Left cardiac atrium (tissue), 4 donors: Measurements from ENCODE around the gene FGD3. TPM values are rescaled to one million over a fixed set of nuclear protein-coding genes. Genes with fewer than 3 reads are reported as not detected.

Source experiments
- ATAC-seq, 2 donors: fragments of 200-7000 bp; cut with Tn5 transposase; one replicate each; pipeline ENCODE4 v1.9.1; 2020; ENCODE audit warnings: mild to moderate bottlenecking in 2 of 2, moderate library complexity in 2 of 2
- DNase-seq: peaks from one replicate; pipeline ENCODE4 v3.0.0-alpha.2; 2020
- intact Hi-C, 2 donors: fragments of 100-400 bp; cut with DNase I; formaldehyde crosslinking; loops; one replicate each; pipeline versions ENCODE4 v1.14.1 to v1.15.1; 2022 to 2023
- total RNA-seq, 2 donors: library from RNA; stranded (reverse); fragmentation: NEBNext Ultra II Directional; extraction: Animal tissue kit (Norgen Biotek cat#: 25700); gene quantifications; one replicate each; pipeline ENCODE4 v1.2.1, GENCODE V29; 2021
- donor health status: DM: no; HTN: yes; CAD: no.
- donor health status: DM: no; HTN: yes; CAD: no; lungs with severe emphysema.
- donor health status: DM: yes; HTN: yes; CAD: no.
- donor health status: Dilated cardiomyopathy.

Gene FGD3
- total RNA-seq, 2 donors from 2014 or later = 2.7 to 5.2 TPM

DNA sequence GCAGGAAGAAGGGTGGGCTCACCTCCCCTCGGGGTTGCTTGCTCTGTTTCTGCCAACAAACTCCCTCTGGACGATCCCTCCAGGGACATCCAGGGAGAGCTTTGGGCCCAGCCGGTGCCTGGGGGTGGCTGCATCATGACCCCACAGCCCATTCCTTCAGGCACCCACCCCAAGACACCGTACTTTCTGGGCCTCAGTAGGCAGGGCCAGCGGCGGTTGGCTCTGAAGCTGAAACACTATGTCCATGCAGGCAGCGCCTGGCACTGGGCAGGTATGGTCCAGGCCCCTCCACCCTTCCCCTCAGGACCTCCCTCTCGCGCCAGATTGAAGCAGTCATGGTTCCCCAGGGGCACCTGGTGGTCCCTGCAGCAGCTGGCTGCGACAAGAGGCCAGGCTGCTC lies 92.7 kb downstream of the FGD3 start:
- intact Hi-C loops = no loop called here
- DNase-seq (no peak), ATAC-seq (no peak)

DNA sequence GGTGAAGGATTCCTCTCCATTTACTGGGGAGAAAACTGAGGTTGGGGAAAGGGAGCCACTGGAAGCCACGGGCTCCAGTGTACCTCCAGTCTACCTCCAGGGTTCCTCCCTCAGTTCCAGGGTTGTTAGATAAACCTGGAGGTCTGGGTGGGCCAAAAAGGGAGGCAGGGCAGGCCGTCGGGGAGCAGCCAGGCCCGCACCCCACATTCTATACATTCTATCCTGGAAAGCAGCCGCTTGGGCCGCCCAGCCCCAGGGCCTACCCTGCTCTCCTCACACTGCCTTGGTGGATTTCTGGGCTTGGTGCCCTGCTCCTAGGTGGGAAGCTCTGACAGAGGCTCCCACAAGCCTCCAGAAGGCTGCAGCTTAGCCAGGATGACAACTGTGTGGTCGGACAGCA lies 93.1 kb downstream of the FGD3 start:
- intact Hi-C loops = no loop called here
- ATAC-seq = no peak

DNA sequence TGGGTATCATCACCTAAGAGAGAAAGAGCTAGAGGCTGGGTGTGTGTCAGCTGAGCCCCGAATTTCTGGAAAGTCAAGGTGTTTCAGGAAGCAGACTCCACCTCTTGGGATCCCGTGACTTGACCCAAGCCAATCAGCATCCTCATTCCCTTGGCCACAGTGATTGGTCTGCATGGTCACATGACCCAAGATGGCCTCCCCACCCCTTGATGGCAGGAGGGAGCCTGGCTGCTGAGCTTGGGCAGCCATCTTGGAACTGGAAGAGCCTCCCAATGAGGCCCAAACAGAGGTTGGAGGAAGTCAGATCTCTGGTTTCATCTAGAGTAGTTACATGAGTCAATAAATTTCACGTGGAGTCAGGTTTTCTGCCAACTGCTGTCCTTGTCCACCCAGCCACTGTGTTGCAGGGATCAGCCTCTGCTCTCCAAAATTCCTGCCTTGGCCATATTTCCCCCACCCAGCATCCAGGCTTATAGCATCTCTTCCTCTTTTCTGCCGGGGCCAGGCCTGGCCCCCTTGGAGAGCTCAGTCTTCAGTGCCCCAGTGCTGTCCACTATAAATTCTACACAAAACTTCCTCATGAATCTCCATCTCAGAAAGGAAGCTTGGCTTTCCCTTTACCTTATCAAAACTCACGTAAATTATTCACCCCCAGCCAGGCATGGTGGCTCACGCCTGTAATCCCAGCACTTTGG lies 93.9 kb downstream of the FGD3 start:
- intact Hi-C loops = no loop called here
- ATAC-seq (no peak), DNase-seq (no peak)

More for the DNA sequence above, 93.1 kb downstream of the FGD3 start:
- DNase-seq = no peak

DNA sequence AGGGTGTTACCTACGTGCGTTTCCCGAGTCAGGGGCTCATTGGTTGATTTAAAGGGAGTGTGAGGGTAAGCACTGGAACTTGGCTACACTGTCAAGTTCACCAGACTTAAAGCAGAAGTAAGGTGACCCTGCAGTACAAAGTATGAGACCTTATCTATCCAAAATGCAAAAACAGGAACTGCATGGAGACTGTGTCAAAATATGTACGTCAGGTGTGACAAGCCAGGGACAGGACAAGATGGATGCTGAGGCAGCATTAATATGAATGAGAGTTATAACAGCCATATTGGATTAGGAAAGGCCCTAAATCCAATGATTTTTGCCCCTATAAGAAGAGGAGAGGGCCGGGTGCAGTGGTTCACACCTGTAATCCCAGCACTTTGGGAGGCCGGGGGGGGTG lies 95.8 kb downstream of the FGD3 start:
- intact Hi-C loops = no loop called here
- DNase-seq (no peak), ATAC-seq (no peak)

DNA sequence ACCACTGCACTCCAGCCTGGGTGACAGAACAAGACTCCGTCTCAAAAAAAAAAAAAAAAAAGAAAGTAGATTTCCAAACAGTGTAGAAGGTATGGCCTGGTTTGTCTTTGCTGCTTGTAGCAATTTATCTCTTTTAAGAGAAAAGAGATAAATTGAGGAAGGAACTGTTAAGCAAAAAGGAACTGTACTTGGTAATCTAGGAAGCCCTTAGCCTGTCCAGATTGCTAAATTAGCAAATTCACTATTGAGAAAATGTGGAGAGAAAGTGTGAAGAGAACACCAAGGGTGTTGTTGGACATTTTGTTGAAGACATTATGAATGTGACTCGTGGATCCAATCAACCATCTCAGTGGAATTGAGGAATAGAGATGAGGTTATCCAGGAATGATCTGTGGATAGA lies 98.2 kb downstream of the FGD3 start:
- intact Hi-C loops = no loop called here
- DNase-seq (no peak), ATAC-seq (no peak)

DNA sequence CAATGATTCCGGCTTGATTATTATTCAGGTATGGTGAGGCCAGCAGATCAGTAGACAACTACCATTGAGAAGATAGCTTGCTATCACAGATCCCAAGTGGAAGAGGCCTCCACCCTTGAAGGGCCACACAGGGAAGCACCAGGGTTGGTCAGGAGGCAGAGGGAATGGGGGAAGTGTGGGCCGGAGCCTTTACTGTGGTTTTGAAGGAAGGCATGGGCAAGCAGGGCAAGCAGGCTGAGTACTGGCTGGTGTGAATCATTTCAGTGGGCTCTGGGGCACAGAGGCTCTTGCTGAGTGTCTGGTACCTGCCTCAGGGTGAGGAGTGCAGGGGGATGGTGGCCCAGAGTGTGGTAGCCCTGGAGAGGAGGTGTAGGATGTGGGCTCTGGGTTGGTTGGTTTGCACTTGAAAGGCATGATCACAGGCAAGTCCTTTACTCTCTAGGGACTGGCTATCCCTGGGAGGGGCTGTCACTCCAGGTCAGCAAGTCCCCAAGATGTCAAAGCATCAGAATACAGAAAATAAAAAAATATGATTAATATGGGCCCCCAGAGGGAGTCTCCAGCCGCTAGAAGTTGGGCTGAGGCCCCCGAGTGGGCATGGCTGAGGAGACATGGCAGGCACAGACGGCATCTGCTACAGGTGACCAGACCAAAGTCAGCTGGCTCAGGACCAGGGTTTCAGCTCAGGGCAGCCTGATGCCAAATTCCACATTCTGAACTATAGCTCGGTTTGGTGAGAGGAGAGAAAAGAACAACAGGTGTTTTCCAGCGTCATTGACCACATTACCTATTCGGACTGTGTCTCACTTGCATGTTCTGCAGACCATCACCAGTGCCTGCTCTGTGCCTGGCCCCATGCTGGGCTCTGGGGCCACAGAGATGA lies 101.5 kb downstream of the FGD3 start:
- intact Hi-C loops = no loop called here
- DNase-seq = no peak
- ATAC-seq = no peak

DNA sequence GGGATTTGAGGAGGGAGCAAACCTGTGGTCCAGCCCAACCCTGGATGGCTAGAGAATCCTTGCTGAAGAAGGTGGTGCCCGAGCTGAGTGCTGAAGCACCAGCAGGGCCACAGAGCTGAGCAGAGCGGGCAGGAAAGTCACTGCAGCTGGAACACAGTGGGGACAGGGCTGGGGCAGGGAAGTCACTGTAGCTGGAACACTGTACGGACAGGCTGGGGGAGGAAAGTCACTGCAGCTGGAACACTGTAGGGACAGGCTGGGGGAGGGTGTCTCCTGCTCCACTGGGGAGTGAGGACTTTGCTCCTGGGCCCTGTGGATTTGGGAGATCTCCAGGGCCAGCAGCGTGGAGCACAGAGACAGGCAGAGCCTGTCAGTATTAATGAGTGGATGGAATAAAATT lies 102.2 kb downstream of the FGD3 start:
- intact Hi-C loops = no loop called here
- DNase-seq = no peak
- ATAC-seq = no peak

DNA sequence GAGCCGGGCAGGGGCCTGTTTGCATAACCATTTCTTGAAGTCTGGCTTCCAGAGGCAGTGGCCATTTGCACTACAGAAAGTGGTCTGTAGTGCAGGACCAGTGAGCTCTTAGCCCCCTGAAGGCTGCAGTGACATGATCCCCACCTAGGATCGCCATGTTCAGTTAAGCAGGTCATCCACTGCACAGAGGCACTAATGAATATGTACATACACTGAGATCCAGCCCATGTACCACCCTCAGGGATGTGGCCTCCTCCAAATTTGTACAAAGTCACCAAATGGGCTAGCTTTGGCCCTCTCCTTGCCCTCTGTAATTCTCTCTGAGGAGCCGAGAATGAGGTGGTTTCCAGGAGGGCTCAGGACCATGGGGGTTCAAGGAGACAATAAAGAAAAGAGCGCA lies 102.9 kb downstream of the FGD3 start:
- DNase-seq = no peak
- ATAC-seq = no peak
- intact Hi-C loops = no loop called here

DNA sequence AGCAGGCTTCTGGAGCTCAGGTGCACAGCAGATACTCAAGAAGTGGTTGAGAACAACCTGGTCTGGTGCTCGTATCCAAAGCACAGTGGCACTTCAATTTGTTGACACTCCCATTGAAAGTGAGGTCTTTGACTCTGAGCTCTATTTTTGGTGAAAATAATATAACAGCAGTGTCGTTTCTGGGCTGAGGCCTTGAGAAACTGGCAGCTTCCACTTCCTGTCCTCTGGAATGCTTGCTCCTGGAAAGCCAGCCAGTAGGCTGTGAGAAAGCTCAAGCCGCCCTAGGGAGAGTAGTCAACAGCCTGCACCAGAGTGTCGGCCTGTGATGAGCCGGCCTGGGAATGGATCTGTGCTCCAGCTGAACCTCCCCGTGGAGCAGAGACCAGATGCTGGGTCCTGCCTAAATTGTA lies 104.4 kb downstream of the FGD3 start:
- ATAC-seq (peak; percentile 76 to 89), DNase-seq (peak; percentile 57)
- intact Hi-C loops = no loop called here

DNA sequence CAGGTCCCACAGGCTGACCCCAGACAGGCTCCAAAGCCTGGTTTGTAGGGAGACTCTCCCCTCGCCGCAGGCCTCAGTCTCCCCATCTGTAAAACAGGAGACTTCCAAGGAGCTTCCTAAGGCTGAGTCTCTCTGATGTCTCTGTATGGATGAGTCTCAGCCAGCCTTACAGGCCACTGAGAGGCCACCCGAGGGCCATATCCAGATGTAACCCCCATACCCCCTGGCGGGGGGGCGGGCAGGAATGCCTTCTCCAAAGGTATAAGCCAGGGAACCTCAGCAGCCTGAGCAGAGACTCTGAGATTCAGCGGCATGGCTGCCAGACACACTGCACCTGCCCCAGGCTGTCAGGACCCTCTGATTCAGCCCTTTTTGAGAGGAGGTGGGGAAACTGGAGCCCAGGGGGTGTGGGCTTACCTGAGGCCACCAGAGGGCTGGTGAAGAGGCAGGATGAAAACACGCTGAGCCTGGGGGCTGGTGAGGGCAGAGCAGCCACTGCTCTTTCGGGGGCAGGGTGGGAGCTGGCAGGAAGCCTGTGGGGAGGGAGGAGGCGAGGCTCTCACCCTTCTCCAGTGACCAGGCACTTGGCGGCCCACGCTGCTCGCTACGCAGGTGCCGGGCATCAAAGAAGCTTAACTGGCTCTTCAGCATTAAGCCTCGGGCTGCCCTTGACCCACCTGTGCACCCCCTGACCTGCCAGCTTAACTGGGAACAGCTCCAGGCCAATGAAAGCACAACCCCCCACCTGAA lies 105.6 kb downstream of the FGD3 start:
- no peak for DNase-seq

DNA sequence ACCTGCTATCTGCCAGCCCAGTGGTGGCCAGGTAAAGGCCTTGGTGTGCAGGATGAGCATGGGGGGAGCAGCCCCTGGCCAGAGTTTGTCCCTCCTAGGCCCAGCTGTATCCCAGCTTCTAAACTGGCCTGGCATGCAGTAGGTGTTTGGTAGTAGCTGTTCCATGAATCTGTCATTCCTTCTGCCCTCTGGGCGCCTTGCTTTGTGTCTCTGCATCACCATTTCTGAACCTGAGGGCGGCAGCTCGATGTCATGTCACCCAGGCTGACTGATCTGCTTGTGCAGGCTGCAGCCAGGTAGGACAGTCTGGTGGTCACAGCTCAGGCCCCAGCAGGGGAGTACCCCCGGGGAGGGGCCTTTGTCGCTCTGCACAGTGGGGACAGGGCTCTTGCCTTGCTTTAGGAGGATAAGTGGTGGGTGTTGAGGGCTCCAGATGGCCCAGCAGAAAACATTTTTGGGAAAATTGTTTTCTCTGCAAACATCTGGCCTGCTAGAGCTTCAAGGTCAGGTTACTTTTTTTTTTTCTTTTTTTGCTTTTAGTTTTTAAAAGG lies 106.5 kb downstream of the FGD3 start:
- intact Hi-C loops = no loop called here
- DNase-seq (no peak), ATAC-seq (no peak)

More for the DNA sequence above, 105.6 kb downstream of the FGD3 start:
- no peak for ATAC-seq
- intact Hi-C loops = no loop called here

DNA sequence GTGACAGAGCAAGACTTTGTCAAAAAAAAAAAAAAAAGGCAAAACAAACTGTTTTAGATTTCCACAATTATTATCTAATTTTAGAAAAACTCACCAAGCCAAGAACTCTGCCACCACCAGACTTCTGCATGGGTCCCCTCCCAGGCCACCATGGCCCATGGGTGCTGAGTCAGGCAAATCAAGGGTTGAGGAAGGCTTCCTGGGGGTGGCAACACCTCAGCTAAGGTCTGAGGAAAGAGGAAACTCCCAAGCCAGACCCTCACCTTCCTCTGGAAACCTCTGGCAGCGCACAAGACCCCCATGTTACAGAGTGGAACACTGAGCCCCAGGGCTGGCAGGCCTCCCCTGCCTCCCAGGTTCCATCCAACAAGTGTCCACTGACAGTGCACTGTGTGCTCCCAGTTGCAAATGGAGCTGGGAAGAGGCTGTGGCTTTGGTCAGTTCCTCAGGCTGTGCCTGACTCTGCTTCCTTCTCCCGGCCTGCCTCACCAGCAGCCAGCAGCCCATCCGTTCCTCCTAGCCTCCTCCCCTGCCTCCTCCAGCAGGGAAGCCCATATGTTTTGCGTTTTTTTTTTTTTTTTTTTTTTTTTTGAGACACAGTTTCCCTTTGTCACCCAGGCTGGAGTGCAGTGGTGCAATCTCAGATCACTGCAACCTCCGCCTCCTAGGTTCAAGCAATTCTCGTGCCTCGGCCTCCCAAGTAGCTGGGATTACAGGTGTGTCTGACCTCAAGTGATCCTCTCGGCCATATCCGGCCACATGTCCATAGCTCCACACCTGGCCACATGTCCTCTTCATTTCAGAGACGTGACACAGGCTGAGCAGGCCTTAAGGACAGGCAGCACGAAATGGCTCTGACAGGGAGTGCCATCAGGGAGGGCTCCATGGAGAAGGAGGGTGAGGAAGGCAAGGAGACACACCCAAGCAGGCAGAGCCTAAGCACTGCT lies 107.7 kb downstream of the FGD3 start:
- DNase-seq (no peak), ATAC-seq (peak in 1 of 2 donors; percentile 2)
- intact Hi-C loops = no loop called here

DNA sequence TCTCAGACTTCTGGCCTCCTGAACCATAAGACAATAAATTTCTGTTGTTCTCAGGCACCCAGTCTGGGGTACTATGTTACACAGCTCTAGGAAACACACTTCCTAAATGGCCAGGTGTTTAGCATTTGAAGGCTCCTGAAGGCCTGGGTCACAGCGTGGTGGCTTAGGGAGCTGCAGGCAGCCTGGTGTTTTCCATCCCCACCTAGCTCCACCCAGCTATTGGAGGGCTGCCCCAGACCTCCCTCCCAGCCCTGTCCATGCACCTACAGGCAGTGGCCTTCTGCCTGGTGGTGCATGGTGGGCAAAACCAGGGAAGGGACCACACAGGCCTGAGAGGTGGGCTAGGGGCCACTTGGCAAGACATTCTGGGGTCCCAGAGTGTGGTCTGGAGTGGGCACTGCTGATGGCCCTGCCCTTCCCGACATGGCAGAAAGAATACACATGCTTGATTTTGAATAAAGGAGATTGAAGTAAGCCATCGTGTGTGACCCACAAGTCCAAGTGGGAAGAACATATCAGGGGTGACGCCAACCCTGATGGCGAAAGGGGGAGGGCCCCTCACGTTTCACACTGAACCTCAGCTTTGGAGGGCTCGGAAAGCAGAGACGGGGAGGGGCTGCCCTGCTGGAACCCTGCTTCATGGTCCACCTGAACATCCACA lies 109.8 kb downstream of the FGD3 start:
- DNase-seq (no peak), ATAC-seq (no peak)
- intact Hi-C loops = no loop called here

DNA sequence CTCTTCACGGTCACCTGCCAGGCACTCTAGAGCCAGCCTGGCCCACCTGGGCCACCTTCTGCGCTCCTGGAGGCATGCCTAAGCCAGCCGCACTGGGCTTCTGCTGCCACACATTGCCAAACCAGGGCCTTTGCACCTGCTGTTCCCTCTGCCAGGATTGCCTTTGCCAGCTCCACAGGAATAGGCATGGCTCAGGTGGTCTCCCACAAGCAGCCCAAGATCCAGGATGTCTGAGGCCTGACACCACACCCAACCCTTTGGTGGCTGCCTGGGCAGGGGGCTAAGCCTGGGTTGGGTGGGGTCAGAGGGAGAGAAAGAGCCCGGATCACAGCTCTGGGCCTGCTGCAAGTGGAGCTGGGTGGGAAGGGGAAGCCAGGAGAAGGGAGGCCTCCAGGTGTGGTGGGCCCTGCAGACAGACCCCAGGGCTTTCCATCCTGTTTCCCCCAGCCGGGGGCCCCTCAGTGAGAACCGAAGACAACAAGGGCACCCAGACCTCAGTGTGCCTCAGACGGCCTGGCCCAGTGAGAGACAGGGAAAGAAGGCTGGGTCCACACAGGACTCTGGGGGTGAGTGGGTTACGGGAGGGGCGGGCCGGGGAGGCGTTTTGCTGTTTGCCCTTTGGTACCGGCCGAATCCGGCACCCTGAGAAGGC lies 110.5 kb downstream of the FGD3 start:
- intact Hi-C loops = no loop called here
- DNase-seq = no peak
- ATAC-seq = no peak

DNA sequence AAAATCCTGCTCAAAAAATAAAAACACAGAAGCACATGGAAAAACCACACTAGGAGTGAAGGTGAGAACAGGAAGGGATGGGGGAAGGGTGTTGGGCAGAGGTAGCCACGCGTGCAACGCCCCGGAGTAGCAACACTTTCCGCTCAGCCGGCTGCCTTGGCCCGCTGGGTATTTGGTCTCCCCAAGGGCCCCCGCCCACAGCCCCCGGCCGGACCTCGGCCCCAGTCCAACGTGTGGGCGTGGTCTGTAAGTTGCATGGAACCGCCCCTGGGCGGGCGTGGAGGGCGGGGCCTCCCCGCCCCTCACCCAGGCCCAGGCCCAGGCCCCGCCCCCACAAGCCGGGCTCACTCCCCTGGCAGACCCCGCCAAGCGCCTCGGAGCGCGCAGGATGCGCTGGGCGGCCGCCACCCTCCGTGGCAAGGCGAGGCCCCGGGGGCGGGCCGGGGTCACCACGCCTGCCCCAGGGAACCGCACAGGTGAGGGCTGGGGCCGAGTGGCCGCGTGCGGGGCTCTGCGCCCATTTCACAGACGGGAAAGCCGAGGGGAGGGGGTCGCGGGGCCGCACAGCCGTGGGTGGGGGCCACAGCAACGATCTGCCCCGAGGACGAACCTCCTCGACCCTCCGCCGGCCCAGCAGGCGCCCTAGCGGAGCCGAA lies 111.2 kb downstream of the FGD3 start, which contains the start of gene SUSD3:
SUSD3 (plus strand) TSS at position 347 of the 656 bp plus-strand sequence; CDS start at position 389, 42 bp downstream.
- DNase-seq = peak; percentile 75
- peak; percentile 84 to 86 for ATAC-seq
- intact Hi-C loops = no loop called here

DNA sequence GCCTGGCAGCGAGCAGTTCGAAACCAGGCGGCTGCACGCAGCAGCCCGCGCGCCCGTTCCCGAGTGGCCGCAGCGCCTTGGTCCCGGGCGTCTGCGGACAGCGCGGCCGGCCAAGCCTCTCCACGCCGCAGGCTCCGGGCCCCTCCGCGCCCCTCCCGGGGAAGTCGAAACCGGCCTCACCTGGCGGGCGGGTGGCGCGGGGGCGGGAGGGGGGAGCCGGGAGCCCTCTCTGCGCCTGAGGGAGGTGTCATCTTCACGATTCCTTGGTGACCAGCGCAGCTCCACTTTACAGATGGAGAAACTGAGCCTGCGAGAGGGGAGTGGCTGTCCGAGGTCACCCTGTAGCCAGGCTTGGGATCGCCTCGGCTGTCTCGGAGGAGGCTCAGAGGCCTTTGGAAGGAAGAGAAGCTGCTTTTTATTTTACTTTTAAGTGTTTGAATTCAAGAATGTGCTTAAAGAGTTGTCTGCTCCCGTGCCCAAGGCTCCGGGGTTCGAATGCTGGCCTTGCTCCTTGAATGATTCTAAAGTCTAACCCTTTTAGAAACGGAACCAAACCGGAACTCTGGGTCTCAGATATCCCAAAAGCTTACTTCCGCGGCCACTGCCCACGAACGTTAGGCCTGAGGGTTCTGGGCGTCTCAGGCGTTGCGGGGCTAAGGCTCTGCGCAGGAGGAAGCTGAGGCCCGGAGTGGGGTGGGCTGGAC lies 111.8 kb downstream of the FGD3 start:
- intact Hi-C loops = no loop called here
- ATAC-seq = peak; percentile 15 to 34
- DNase-seq = no peak
